MM.1S (cell line): ENCODE data around the gene SUGP2.

Experiments used
- DNase-seq: peaks from one replicate; pipeline ENCODE4 v3.0.0-alpha.2; 2015
- H2AFZ ChIP-seq: fragments of 300-600 bp; sonication (generic); 2 replicates; pipeline ENCODE4 v1.6.0; 2016; ENCODE audit warnings: antibody characterized with exemption, low read length
- H3F3A ChIP-seq: fragments of 300-600 bp; sonication (generic); 2 replicates; pipeline ENCODE4 v1.6.1; 2016; ENCODE audit warnings: mild to moderate bottlenecking, antibody characterized with exemption, low read length, moderate library complexity, mixed read lengths; ENCODE audit not compliant: insufficient read depth
- H3K27ac ChIP-seq: fragments of 300-600 bp; sonication (generic); 2 replicates; pipeline ENCODE4 v1.5.1; 2016; ENCODE audit warnings: mild to moderate bottlenecking, low read length
- H3K27me3 ChIP-seq: fragments of 300-600 bp; sonication (generic); replicated peaks from 2 replicates; pipeline ENCODE4 v1.6.0; 2016; ENCODE audit warnings: low read length; ENCODE audit not compliant: insufficient read depth
- H3K36me3 ChIP-seq: fragments of 300-600 bp; sonication (generic); replicated peaks from 2 replicates; pipeline ENCODE4 v1.6.1; 2016; ENCODE audit warnings: mild to moderate bottlenecking, low read length, mixed read lengths; ENCODE audit not compliant: insufficient read depth
- H3K4me1 ChIP-seq: fragments of 300-600 bp; sonication (generic); 2 replicates; pipeline ENCODE4 v1.6.1; 2016; ENCODE audit warnings: low read length, mixed read lengths
- H3K4me2 ChIP-seq: fragments of 300-600 bp; sonication (generic); 2 replicates; pipeline ENCODE4 v1.6.0; 2016; ENCODE audit warnings: low read depth, low read length
- H3K4me3 ChIP-seq: fragments of 300-600 bp; sonication (generic); 2 replicates; pipeline ENCODE4 v1.5.1; 2016; ENCODE audit warnings: low read length, mixed read lengths
- H3K79me2 ChIP-seq: fragments of 300-600 bp; sonication (generic); 2 replicates; pipeline ENCODE4 v1.6.1; 2016; ENCODE audit warnings: mixed run types, low read length, mixed read lengths
- H3K9ac ChIP-seq: fragments of 300-600 bp; sonication (generic); 2 replicates; pipeline ENCODE4 v1.6.1; 2016; ENCODE audit warnings: low read length, mixed read lengths
- H3K9me2 ChIP-seq: fragments of 300-600 bp; sonication (generic); replicated peaks from 2 replicates; pipeline ENCODE4 v1.6.1; 2016; ENCODE audit warnings: mild to moderate bottlenecking, low read length, mixed read lengths; ENCODE audit not compliant: insufficient read depth
- H3K9me3 ChIP-seq: fragments of 300-600 bp; sonication (generic); replicated peaks from 2 replicates; pipeline ENCODE4 v1.6.1; 2016; ENCODE audit warnings: mild to moderate bottlenecking, low read length, mixed read lengths; ENCODE audit not compliant: insufficient read depth
- H4K20me1 ChIP-seq: fragments of 300-600 bp; sonication (generic); 2 replicates; pipeline ENCODE4 v1.6.1; 2016; ENCODE audit warnings: mild to moderate bottlenecking, low read length, moderate library complexity, mixed read lengths; ENCODE audit not compliant: insufficient read depth
- EZH2 ChIP-seq: fragments of 300-600 bp; sonication (generic); optimal IDR thresholded peaks from 2 replicates; pipeline ENCODE3; 2017; ENCODE audit warnings: low read depth, mild to moderate bottlenecking, antibody characterized with exemption, low read length, mixed read lengths
- EZH2phosphoT487 ChIP-seq: fragments of 300-600 bp; sonication (generic); IDR thresholded peaks from 2 replicates; pipeline ENCODE4 v1.6.1; 2018; ENCODE audit warnings: antibody characterized with exemption, low read length
- TF ChIP-seq, protein P1 (sequence below): fragments of 300-600 bp; sonication (generic); IDR thresholded peaks from 2 replicates; pipeline ENCODE4 v1.5.1; 2016; ENCODE audit warnings: antibody characterized with exemption, low read length, mixed read lengths

Gene SUGP2

DNA sequence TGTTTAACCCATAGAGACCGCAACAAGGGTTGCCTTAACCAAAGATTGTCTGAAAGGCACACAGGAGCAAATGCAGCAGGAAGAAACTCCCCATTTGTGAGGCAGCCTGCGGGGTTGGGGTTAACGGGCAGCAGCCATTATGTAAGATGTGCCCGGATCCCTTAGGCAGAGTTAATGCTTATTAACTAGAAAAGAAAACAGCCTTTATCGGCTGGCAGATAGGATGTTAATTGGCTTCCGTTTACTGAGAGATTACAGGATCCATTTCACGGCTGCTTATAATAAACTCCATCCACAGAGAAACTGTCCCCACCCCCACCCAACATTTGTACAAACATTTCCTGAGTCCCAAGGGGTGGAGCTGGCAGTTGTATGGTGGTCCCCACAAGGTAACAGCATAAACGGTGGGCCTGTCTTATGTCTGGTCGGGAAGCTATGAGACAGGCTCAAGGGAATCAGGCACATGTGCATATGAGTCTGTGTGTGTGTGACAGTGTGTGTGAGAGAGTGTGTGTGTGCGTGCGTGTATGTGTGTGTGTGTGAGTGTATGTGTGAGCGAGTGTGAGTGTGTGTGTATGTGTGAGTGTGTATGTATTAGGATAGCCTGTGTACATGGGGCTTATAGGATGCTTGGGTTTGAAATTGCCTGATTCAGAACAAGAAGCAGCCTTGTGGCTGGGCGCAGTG lies 41.0 kb upstream of the SUGP2 start:
- Histone ChIP-seq H3K9me3 (no peaks in the 10 kb centered on the region), H3K9me2 (no peaks in the 10 kb centered on the region), H3F3A (0 out of 2 replicates have a peak, but pooled peaks cover 2% of the 10 kb centered on the region), H2AFZ (no peak overlapping the region), H3K27ac (no peak overlapping the region), H3K36me3 (no peaks in the 10 kb centered on the region), H3K4me2 (no peak overlapping the region), H3K27me3 (no peaks in the 10 kb centered on the region), H3K4me3 (no peak overlapping the region), H3K4me1 (peaks cover 4% of the 10 kb centered on the region), H3K79me2 (peaks cover 92% of the 10 kb centered on the region), H4K20me1 (no peaks in the 10 kb centered on the region), H3K9ac (no peak overlapping the region)
- no peak for DNase-seq
- TF ChIP-seq EZH2phosphoT487: no peak
- TF ChIP-seq, protein P1, sequence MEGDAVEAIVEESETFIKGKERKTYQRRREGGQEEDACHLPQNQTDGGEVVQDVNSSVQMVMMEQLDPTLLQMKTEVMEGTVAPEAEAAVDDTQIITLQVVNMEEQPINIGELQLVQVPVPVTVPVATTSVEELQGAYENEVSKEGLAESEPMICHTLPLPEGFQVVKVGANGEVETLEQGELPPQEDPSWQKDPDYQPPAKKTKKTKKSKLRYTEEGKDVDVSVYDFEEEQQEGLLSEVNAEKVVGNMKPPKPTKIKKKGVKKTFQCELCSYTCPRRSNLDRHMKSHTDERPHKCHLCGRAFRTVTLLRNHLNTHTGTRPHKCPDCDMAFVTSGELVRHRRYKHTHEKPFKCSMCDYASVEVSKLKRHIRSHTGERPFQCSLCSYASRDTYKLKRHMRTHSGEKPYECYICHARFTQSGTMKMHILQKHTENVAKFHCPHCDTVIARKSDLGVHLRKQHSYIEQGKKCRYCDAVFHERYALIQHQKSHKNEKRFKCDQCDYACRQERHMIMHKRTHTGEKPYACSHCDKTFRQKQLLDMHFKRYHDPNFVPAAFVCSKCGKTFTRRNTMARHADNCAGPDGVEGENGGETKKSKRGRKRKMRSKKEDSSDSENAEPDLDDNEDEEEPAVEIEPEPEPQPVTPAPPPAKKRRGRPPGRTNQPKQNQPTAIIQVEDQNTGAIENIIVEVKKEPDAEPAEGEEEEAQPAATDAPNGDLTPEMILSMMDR: no peak
- TF ChIP-seq EZH2: no peak

DNA sequence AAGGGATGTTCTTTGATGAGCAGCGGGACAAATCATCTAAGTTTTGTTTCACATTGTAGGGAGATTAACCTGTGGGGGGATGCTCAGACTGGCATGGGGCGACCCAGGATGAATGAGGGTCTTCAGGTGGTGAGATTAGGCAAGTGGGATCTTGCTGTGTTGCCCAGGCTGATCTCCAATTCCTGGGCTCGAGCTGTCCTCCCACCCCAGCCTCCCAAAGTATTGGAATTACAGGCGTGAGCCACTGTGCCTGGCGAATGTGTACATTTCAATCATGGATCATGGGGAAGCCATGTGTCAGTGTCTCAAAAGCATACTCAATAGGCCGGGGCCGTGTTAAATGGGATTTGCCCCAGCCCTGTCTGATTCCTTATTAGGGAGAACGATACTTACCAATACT lies 38.6 kb upstream of the SUGP2 start:
- H3K9me2 ChIP-seq: no peaks in the 10 kb centered on the region
- peaks cover 19% of the 10 kb centered on the region for H3F3A ChIP-seq
- DNase-seq: no peak
- H3K79me2 ChIP-seq: peaks cover 89% of the 10 kb centered on the region
- no peak overlapping the region for H3K4me2 ChIP-seq
- no peak overlapping the region for H2AFZ ChIP-seq
- no peak overlapping the region for H3K27ac ChIP-seq
- H3K9ac ChIP-seq: no peak overlapping the region
- TF ChIP-seq EZH2phosphoT487 (no peak), EZH2 (no peak)
- TF ChIP-seq, protein P1: no peak
- H4K20me1 ChIP-seq: no peaks in the 10 kb centered on the region
- H3K27me3 ChIP-seq: no peaks in the 10 kb centered on the region
- H3K36me3 ChIP-seq: no peaks in the 10 kb centered on the region
- peaks cover 22% of the 10 kb centered on the region for H3K4me1 ChIP-seq
- H3K9me3 ChIP-seq: no peaks in the 10 kb centered on the region
- H3K4me3 ChIP-seq: no peak overlapping the region

DNA sequence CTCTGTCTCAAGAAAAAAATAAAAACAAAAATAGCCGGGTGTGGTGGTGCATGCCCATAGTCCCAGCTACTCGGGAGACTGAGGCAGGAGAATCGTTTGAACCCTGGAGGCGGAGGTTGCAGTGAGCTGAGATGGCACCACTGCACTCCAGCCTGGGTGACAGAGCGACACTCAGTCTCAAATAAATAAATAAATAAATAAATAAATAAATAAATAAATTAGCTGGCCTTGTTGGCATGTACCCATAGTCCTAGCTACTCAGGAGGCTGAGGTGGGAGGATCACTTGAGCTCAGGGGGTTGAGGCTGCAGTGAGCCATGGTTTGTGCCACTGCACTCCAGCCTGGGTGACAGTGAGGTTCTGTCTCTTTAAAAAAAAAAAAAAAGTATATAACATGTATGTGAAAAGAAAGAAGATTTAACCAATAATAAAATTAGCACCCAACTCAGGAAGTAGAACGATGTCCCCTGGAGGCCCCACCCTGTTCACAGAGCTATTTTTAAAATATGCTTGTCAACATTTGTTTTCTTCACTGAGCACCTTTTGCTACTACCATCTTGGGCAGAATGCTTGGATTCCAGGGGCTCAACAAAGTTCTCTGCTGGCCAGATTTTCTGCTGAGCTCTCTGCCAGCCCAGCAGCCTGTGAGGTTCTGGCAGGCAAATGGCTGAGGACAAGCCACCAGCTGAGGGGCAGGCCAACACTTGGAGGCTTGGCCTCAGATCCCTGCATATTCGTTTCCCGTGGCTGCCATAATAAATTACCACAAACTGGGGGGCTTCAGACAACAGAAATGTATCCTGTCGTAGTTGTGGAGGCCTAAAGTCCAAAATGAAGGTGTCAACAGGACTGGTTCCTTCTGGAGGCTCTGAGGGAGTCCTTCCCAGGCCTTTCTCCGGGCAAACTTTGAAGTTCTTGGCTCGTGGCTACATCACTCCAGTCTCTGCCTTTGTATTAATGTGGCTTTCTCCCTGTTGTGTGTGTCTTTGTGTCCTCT lies 35.6 kb upstream of the SUGP2 start:
- H3K4me1 ChIP-seq: peaks cover 27% of the 10 kb centered on the region
- peak overlapping the region; percentile 55; the same call in 1 of the 2 replicates for H3K9ac ChIP-seq
- peaks cover 44% of the 10 kb centered on the region for H3F3A ChIP-seq
- DNase-seq: peak; percentile 74
- H3K4me2 ChIP-seq: peak overlapping the region; percentile 76
- H3K4me3 ChIP-seq: peak overlapping the region; percentile 28; the same call in 1 of the 2 replicates
- H3K36me3 ChIP-seq: no peaks in the 10 kb centered on the region
- no peaks in the 10 kb centered on the region for H3K9me2 ChIP-seq
- no peak for TF ChIP-seq EZH2phosphoT487
- TF ChIP-seq, protein P1: no peak
- TF ChIP-seq EZH2: no peak
- no peaks in the 10 kb centered on the region for H4K20me1 ChIP-seq
- H3K79me2 ChIP-seq: peaks cover 82% of the 10 kb centered on the region
- H2AFZ ChIP-seq: peak overlapping the region; percentile 14; the same call in 1 of the 2 replicates
- H3K27ac ChIP-seq: peak overlapping the region; percentile 88
- no peaks in the 10 kb centered on the region for H3K9me3 ChIP-seq
- H3K27me3 ChIP-seq: no peaks in the 10 kb centered on the region
